K562 (cell line): ENCODE data around the gene ZSWIM9. TPM values are rescaled to one million over a fixed set of nuclear protein-coding genes. Genes with fewer than 3 reads are reported as not detected.

Experiments used
- ATAC-seq: fragments of 200-7000 bp; cut with Tn5 transposase; 3 replicates; pipeline ENCODE4 v1.9.1; 2020; ENCODE audit warnings: moderate library complexity
- BruUV-seq: library from RNA; stranded (reverse); fragments of 400-500 nt; replicated peaks from 2 replicates; lab custom pipeline; 2021; lab: Mats Ljungman, UMichigan
- CTCF ChIA-PET: fragments of 300-600 bp; formaldehyde crosslinking; extraction: SDS; loops from one replicate; lab custom pipeline; 2021; ENCODE audit warnings: low intra/inter-chr PET ratio; lab: Yijun Ruan, JAX
- POLR2A ChIA-PET: fragments of 300-600, 350-650 bp; sonication (Branson Sonifier 250); formaldehyde crosslinking; extraction: SDS; loops from one replicate; lab custom pipeline; 2021; ENCODE audit warnings: antibody characterized with exemption, inconsistent platforms; lab: Yijun Ruan, JAX
- DNase-seq, 4 experiments: peaks; one replicate each; pipeline versions ENCODE4 v3.0.0 to v3.0.0-alpha.2; 2011 to 2018; ENCODE audit warnings: low spot score in 3 of 4, mixed read lengths in 3 of 4; ENCODE audit errors: extremely low read depth in 1 of 4
- FAIRE-seq: peaks from 2 replicates; lab custom pipeline; 2011; peaks lifted over from hg19 to GRCh38; lab: Jason Lieb, UNC
- H2AFZ ChIP-seq: 2 replicates; pipeline ENCODE4 v1.6.0; 2011; ENCODE audit warnings: low read depth, low read length, control low read depth, inconsistent platforms
- H3K27ac ChIP-seq: fragments of 200-600 bp; 3 replicates; pipeline ENCODE4 v1.8.0; 2011; ENCODE audit warnings: low read depth, mild to moderate bottlenecking, control low read depth, inconsistent platforms, low read length, moderate library complexity, mixed read lengths; ENCODE audit errors: extremely low read depth
- H3K27me3 ChIP-seq, 2 experiments: fragments of 300-600 bp in 1 of 2; 2 replicates in 1 of 2; 3 replicates in 1 of 2; pipeline versions ENCODE4 v1.6.0 to v1.8.0; 2011; ENCODE audit warnings: inconsistent platforms in 2 of 2, low read length in 2 of 2, mild to moderate bottlenecking in 1 of 2, mixed read lengths in 1 of 2, moderate library complexity in 1 of 2; ENCODE audit not compliant: control insufficient read depth in 2 of 2, insufficient read depth in 2 of 2
- H3K36me3 ChIP-seq: fragments of 300-600 bp; 3 replicates; pipeline ENCODE4 v1.8.0; 2011; ENCODE audit warnings: mild to moderate bottlenecking, low read length, inconsistent platforms; ENCODE audit not compliant: control insufficient read depth, insufficient read depth
- H3K4me1 ChIP-seq, 2 experiments: fragments of 200-600 bp in 1 of 2; replicated peaks in 1 of 2; 2 replicates in 1 of 2; 3 replicates in 1 of 2; pipeline versions ENCODE4 v1.5.1 to v1.8.0; 2011; ENCODE audit warnings: inconsistent platforms in 2 of 2, low read length in 2 of 2, mild to moderate bottlenecking in 1 of 2, mixed read lengths in 1 of 2, moderate library complexity in 1 of 2; ENCODE audit not compliant: control insufficient read depth in 2 of 2, insufficient read depth in 2 of 2
- H3K4me2 ChIP-seq: 2 replicates; pipeline ENCODE4 v1.6.1; 2011; ENCODE audit warnings: low read length, control low read depth, inconsistent platforms, mixed read lengths; ENCODE audit not compliant: insufficient read depth
- H3K4me3 ChIP-seq: fragments of 200-600 bp; sonication (generic), shearing (Covaris generic); 2 replicates; pipeline ENCODE4 v1.5.1; 2016; ENCODE audit warnings: control low read depth, inconsistent platforms
- H3K79me2 ChIP-seq: fragments of 200-600 bp; 3 replicates; pipeline ENCODE4 v1.8.0; 2011; ENCODE audit warnings: low read length, inconsistent platforms; ENCODE audit not compliant: control insufficient read depth, insufficient read depth
- H3K9ac ChIP-seq, 2 experiments: 2 replicates each; pipeline versions ENCODE4 v1.6.0 to v1.6.1; 2011; ENCODE audit warnings: low read depth in 2 of 2, low read length in 2 of 2, control low read depth in 1 of 2, inconsistent platforms in 1 of 2, mild to moderate bottlenecking in 1 of 2, mixed read lengths in 1 of 2; ENCODE audit not compliant: insufficient read depth in 1 of 2
- H3K9me1 ChIP-seq: one replicate; pipeline ENCODE4 v1.6.0; 2011; ENCODE audit warnings: inconsistent platforms, mild to moderate bottlenecking, low read length, moderate library complexity; ENCODE audit not compliant: control insufficient read depth, insufficient read depth
- H3K9me3 ChIP-seq: replicated peaks from 2 replicates; pipeline ENCODE4 v1.5.1; 2011; ENCODE audit warnings: low read depth, low read length, inconsistent platforms; ENCODE audit not compliant: control insufficient read depth, insufficient read depth
- H4K20me1 ChIP-seq: replicated peaks from 2 replicates; pipeline ENCODE4 v1.6.1; 2011; ENCODE audit warnings: low read length, inconsistent platforms, mixed read lengths; ENCODE audit not compliant: control insufficient read depth, insufficient read depth
- ARID1B ChIP-seq: fragments of 450-650 bp; IDR thresholded peaks from 2 replicates; pipeline ENCODE4 v1.6.1; 2016; ENCODE audit warnings: antibody characterized with exemption, mild to moderate bottlenecking, inconsistent platforms
- CREM ChIP-seq: IDR thresholded peaks from 2 replicates; pipeline ENCODE4 v1.6.1; 2014; ENCODE audit warnings: antibody characterized with exemption, low read depth
- DPF2 ChIP-seq: fragments of 450-650 bp; IDR thresholded peaks from 2 replicates; pipeline ENCODE4 v1.6.1; 2016
- KDM1A ChIP-seq, 2 experiments: fragments of 450-650 bp; IDR thresholded peaks; 2 replicates each; pipeline ENCODE4 v1.6.1; 2016; ENCODE audit warnings: mild to moderate bottlenecking in 2 of 2
- MED1 ChIP-seq: sonication (generic); formaldehyde crosslinking; IDR thresholded peaks from 2 replicates; pipeline ENCODE4 v1.8.1; 2023; ENCODE audit warnings: missing genetic modification reagents, borderline replicate concordance
- MLLT1 ChIP-seq, 2 experiments: fragments of 450-650 bp; IDR thresholded peaks; 2 replicates each; pipeline ENCODE4 v1.6.1; 2016
- MYC ChIP-seq, 2 experiments: fragments of 250-450 bp in 1 of 2; sonication (Bioruptor Pico) in 1 of 2; IDR thresholded peaks; 2 replicates each; pipeline versions ENCODE4 v1.5.1 to v1.6.1; 2012 to 2021; ENCODE audit warnings: low read depth in 2 of 2, borderline replicate concordance in 1 of 2, improper control_type of control experiment in 1 of 2, low read length in 1 of 2, mild to moderate bottlenecking in 1 of 2, moderate library complexity in 1 of 2
- NFIC ChIP-seq: fragments of 450-650 bp; IDR thresholded peaks from 2 replicates; pipeline ENCODE4 v1.6.1; 2017; ENCODE audit warnings: mild to moderate bottlenecking, inconsistent platforms
- PKNOX1 ChIP-seq: fragments of 450-650 bp; IDR thresholded peaks from 2 replicates; pipeline ENCODE4 v1.6.1; 2016
- SMARCA4 ChIP-seq: fragments of 450-650 bp; IDR thresholded peaks from 2 replicates; pipeline ENCODE4 v1.6.1; 2016
- SMARCE1 ChIP-seq: fragments of 450-650 bp; IDR thresholded peaks from 2 replicates; pipeline ENCODE4 v1.7.1; 2016; ENCODE audit warnings: mild to moderate bottlenecking
- TRIM28 ChIP-seq: fragments of 450-650 bp; IDR thresholded peaks from 2 replicates; pipeline ENCODE4 v1.6.1; 2017
- ZBTB17 ChIP-seq: fragments of 450-650 bp; formaldehyde crosslinking; IDR thresholded peaks from 2 replicates; pipeline ENCODE4 v1.4.0; 2020; ENCODE audit warnings: mild to moderate bottlenecking
- ZKSCAN1 ChIP-seq: fragments of 150-350 bp; IDR thresholded peaks from 2 replicates; pipeline ENCODE4 v1.6.1; 2016; ENCODE audit warnings: low read depth, low read length
- WGBS: fragments of 100-300 bp; shearing (Covaris generic); methylation state at CpG from one replicate; pipeline ENCODE4 v1.1.6; 2016; ENCODE audit warnings: low coverage, mixed read lengths; ENCODE audit not compliant: insufficient coverage; ENCODE audit errors: missing lambda C conversion rate; 5-methylcytosine and 5-hydroxymethylcytosine counted together
- in situ Hi-C: fragments of 300-500 bp; cut with MboI; formaldehyde crosslinking; loops from 4 replicates; pipeline ENCODE4 v1.15.0; 2018; ENCODE audit warnings: inconsistent platforms, mixed read lengths
- intact Hi-C: fragments of 100-400 bp; cut with micrococcal nuclease; formaldehyde crosslinking; loops from 2 replicates; pipeline ENCODE4 v1.14.2; 2022
- polyA plus RNA-seq, 8 experiments: library from polyadenylated mRNA; depleted of rRNA in 4 of 8; stranded (reverse) in 5 of 8; unstranded in 3 of 8; fragments of >200 nt; fragmentation: Nextera tagmentation in 2 of 8; fragmentation: Illumina TruSeq in 1 of 8; extraction: Ambion mirVana in 2 of 8; extraction: Trizol in 1 of 8; gene quantifications; 2 replicates each; pipeline versions ENCODE4 v1.2.1 to v1.2.3, GENCODE V29; 2011 to 2014; ENCODE audit warnings: inconsistent platforms in 1 of 8, missing spikeins in 1 of 8
- total RNA-seq, 7 experiments: library from RNA; depleted of rRNA in 6 of 7; stranded (reverse); fragments of >200 nt in 6 of 7; fragmentation: Illumina TruSeq in 2 of 7; extraction: Trizol in 2 of 7; gene quantifications; 2 replicates each; pipeline versions ENCODE4 v1.2.1 to v1.2.3, GENCODE V29; 2011 to 2021; ENCODE audit warnings: low replicate concordance in 1 of 7
- TF ChIP-seq, protein P1 (sequence below), 2 experiments: IDR thresholded peaks in 1 of 2; conservative IDR thresholded peaks in 1 of 2; 2 replicates each; pipeline ENCODE4 v1.6.1; 2016; ENCODE audit warnings: low read depth in 2 of 2, mild to moderate bottlenecking in 1 of 2, missing compliant biosample characterization in 1 of 2, missing genetic modification characterization in 1 of 2, moderate library complexity in 1 of 2

Gene ZSWIM9
- total and polyA plus RNA-seq, 9 of the 15 experiments (the other 6 are each of a cell fraction or from before 2014, with no cell fraction given) = 0.04 to 1.4 (median 0.34) TPM; not detected in 1

- Histone ChIP-seq H3K36me3 (peaks cover 7% of the 10 kb centered on the region; the same call in 2 of the 3 replicates), H3K27ac (peak overlapping the region; percentile 40; the same call in 1 of the 3 replicates), H3K9ac (no peak overlapping the region), H3K9me3 (no peaks in the 10 kb centered on the region), H3K27me3 (no peaks in the 10 kb centered on the region), H3K9me1 (no peaks in the 10 kb centered on the region), H3K4me3 (no peak overlapping the region), H4K20me1 (no peaks in the 10 kb centered on the region), H3K4me1 (peaks cover 8 to 17% of the 10 kb centered on the region in 2 experiments; a peak in 3 of 5 replicates), H3K4me2 (peak overlapping the region; percentile 43), H3K79me2 (peaks cover 18% of the 10 kb centered on the region), H2AFZ (0 out of 2 replicates have a peak overlapping the region, but pooled peaks have one; percentile 26)
- peak; percentile 69 for FAIRE-seq
- peak in 2 of 4 experiments; percentile 42 to 61 for DNase-seq
- POLR2A ChIA-PET = interaction anchor here (0.9 to 1.8 kb wide), 2 partner anchors 9 to 49 kb away, joined by 4 read pairs; partner anchors contain the start of gene CARD8
- BruUV-seq = no TSS peak
- in situ Hi-C loops = no loop called here
- WGBS = 42% methylated on average over 8 of the region's 9 CpGs
- intact Hi-C loops = no loop called here
- peak; percentile 10; the same call in 1 of the 3 replicates for ATAC-seq
- CTCF ChIA-PET = no interaction called here
- TF ChIP-seq DPF2 (peak; percentile 81), SMARCA4 (peak; percentile 72; the same call in 1 of the 2 replicates), MYC (IDR thresholded peaks at IDR 0.05; ENCODE audit: low read depth, low read length) (no peak), MYC (CRISPR knock-in tag; IDR thresholded peaks at IDR 0.05; ENCODE audit: borderline replicate concordance, low read depth) (no peak), TRIM28 (0 out of 2 replicates have a peak, but pooled peaks have one; percentile 45), ARID1B (peak; percentile 67), ZBTB17 (peak; percentile 52; the same call in 1 of the 2 replicates), NFIC (peak; percentile 26), SMARCE1 (peak; percentile 70; the same call in 1 of the 2 replicates), MLLT1 (IDR thresholded peaks at IDR 0.05) (peak in 1 of 2 experiments; percentile 86; a peak in 2 of 4 replicates), ZKSCAN1 (no peak), CREM (0 out of 2 replicates have a peak, but pooled peaks have one; percentile 8), MED1 (CRISPR knock-in tag) (no peak), PKNOX1 (peak; percentile 92), KDM1A (IDR thresholded peaks at IDR 0.05) (0 out of 4 replicates have a peak, but pooled peaks of 1 of the 2 experiments have one; percentile 15)
- TF ChIP-seq, protein P1, sequence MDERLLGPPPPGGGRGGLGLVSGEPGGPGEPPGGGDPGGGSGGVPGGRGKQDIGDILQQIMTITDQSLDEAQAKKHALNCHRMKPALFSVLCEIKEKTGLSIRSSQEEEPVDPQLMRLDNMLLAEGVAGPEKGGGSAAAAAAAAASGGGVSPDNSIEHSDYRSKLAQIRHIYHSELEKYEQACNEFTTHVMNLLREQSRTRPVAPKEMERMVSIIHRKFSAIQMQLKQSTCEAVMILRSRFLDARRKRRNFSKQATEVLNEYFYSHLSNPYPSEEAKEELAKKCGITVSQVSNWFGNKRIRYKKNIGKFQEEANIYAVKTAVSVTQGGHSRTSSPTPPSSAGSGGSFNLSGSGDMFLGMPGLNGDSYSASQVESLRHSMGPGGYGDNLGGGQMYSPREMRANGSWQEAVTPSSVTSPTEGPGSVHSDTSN (CRISPR knock-in tag; IDR thresholded peaks at IDR 0.05; ENCODE audit: low read depth) = no peak
- TF ChIP-seq, protein P1 (tag; conservative IDR thresholded peaks at IDR 0.05; ENCODE audit: low read depth) = 0 out of 2 replicates have a peak, but pooled peaks have one; percentile 12
Measured at GRCh38 chr19:48206397-48207093, 36.1 kb downstream of the ZSWIM9 start.
